Right lobe of liver (tissue), 4 donors: ENCODE results near the gene NECTIN4.

Source experiments
- CTCF ChIP-seq, 4 donors: fragments of 200-600 bp in 3 of 4; fragments of 450-650 bp in 1 of 4; IDR thresholded peaks; one replicate each; pipeline versions ENCODE4 v1.5.1 to v1.8.0; 2016 to 2022; ENCODE audit warnings: antibody characterized with exemption in 4 of 4, mild to moderate bottlenecking in 2 of 4
- POLR2A ChIP-seq: fragments of 450-650 bp; IDR thresholded peaks from one replicate; pipeline ENCODE4 v1.6.1; 2017; ENCODE audit warnings: antibody characterized with exemption, mild to moderate bottlenecking
- donor health status: DM: no; HTN: no; CAD: no.
- donor health status: DM: no; HTN: no; CAD: no.
- donor health status: DM: no; HTN: yes; CAD: no.

- no peak for TF ChIP-seq CTCF (IDR thresholded peaks at IDR 0.05)
- TF ChIP-seq POLR2A, result no peak
Measured at GRCh38 chr1:161128591-161129420, 39.4 kb upstream of the NECTIN4 start.
